Embryonic facial prominence (tissue), 1 donor: Measurements from ENCODE around the gene KCNH3.
"Not testable (repeated sequence)": the region's sequence is repeated elsewhere in the genome, so short reads cannot be mapped to it uniquely, and the experiment has no call there.

Source experiments
- DNase-seq: peaks from one replicate; pipeline ENCODE4 v3.0.0-alpha.2; 2016; ENCODE audit errors: extremely low spot score

KCNH3 gene

GRCh38 chr12:49584591-49584990 lies 45.8 kb downstream of the KCNH3 start:
- no peak for DNase-seq

DNA sequence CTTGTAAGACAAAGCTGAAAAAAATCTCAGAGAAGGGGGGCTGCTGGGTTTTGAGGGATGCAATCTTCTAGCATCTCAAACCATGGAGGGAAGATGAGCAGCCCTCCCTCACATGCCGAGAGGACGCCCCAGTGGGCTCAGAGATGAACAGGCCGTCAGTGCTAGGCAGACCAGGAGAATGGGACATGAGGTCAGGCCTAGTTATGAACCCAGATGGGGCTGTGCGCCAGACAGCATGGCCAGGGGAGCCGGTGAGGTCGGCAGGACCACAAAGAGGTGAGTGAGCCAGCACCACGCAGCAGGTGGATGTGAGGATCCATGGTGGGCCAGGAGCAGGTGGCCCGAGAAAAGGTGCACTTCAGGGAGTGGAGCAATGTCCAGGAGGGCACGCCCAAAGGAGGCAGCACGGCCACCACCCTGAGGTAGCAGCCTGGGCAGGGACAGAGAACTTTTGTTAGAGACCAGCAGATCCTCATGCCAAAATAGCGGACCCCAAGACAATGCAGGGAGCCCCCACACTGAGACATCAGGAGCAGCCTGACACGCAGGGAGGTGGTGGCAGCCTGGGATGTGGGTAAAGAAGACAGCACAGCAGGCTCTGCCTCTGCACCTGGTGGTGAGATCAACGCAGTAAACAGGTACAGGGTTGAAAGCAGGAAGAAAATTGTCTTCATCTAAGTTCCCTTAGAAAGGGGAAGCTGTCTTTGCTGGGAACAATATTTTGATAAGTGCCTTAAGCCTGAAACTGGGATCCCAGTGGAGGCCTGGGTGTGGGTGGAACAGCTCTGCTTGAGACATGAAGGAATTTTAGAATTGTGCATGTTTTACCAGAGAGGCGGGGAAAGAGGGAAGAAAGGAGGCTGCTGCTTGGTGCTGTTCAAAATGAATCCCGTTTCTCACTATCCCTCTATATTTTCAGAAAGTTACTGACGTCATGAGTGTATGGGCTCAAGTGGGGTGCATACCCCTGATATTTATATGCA lies 46.9 kb downstream of the KCNH3 start:
- no peak for DNase-seq

DNA sequence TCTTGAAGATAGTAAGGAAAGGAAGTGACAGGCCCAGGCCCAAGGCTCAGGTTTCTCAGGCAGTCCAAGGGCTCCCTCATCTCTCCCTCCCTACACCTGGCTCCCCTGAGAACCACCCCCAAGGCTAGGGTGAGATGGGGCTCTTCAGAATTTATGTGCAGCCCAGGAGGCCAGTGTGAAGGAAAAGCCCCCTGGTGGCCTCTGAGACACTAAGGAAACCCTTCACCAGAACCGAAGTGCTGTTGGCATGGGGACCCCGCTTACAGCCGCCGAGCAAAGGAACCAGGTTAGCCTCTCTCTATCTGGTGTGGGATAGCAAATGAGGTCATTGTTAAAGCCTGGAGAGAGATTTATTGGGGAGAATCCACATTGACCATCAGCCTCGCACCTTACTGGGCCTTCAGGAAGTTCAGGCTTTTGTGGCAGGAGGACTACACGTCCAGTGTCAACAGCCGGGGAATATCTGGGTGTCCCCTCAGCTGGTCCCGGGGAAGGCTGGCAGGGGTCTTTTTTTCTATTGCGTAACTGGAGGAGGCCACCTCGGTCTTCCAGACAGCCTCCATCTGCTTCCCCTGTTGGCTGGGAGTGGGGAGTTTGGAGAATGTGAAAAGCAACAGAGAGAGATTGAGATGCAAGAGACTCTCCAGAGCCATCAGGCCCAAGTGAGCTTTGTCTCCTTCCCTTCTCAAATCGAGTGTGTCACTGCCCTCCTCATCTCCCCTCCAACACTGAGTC lies 48.5 kb downstream of the KCNH3 start:
- DNase-seq, result no peak

DNA sequence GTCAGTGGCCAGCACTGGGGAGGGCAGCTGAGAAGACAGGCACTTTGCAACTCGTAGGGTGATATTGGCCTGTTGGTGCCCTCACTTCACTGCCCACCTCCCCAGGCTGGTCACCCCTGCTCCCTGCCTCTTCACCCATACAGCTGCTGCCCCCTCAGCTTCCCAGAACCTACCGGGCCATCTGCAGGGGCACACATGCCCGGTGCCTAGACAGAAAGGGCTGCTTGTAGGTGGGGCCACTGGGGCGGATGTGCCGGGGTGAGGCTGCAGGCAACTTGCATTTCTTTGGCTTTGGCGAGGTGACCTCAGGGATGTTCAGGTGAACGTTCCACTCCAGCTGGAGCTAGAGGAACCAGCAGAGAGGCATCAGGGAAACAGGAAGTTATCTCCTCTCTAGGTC lies 49.5 kb downstream of the KCNH3 start:
- DNase-seq, result no peak

- no peak for DNase-seq
Observed at GRCh38 chr12:49588721-49589516, 50.1 kb downstream of the KCNH3 start.

DNA sequence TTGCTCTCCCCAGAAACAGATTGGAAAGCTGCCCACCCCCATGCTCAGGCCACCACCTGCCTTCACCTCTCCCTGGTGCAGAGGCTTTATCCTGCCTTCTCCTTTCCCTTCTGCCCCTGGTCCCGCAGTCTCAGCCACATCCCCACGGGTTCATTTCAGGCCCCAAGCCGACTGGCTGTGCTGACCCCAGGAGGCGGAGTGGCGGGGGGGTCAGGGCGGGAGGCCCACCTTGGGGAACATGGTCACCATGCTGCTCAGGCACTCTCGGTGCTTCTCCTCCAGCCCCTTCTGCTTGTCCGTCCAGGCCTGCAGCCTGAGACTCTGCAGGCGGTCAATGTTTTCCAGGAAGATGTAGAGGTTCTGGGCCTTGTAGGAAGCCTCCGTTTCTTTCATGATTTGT lies 59.7 kb downstream of the KCNH3 start:
- DNase-seq, result no peak

DNA sequence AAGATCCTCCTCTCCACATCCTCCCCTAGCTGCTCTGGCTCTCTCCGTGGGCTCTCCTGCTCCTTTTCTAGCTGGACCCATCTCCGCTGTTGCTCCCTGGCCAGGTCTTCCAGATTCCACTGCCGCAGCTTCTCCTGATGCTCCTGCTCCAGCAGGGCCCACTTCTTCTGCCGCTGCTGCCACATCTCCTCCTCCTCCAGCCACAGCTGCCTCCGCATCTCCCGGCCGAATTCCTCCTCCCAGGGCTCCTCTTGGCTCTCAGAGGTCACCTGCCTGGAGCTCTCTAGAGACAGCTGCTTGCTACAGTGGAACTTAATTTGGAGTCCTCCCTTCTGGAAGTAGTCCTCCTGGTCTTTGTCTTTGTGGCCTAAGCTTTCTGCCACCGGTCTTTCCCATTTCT lies 61.1 kb downstream of the KCNH3 start:
- DNase-seq, result no peak

GRCh38 chr12:49603721-49604120 lies 64.9 kb downstream of the KCNH3 start:
- DNase-seq, result no peak

GRCh38 chr12:49604856-49605255 lies 66.0 kb downstream of the KCNH3 start:
- no peak for DNase-seq

DNA sequence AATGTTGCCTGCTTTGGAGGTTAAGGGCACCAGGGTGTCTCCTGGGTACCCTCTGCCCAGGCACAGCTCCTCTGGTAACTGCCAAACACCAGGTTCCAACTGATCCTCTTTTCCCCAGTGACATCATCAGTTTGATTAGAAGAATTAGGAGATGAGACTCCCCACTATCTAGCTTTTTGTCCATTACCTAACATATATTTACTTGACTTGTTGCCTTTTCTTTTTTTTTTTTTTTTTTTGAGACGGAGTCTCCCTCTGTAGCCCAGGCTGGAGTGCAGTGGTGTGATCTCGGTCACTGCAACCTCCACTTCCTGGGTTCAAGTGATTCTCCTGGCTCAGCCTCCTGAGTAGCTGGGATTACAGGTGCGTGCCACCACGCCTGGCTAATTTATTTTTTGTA lies 66.7 kb downstream of the KCNH3 start, which contains the start of gene FAM186B:
TSS of gene FAM186B (minus strand) at position 101 of the 400 bp plus-strand sequence. CDS start 162 bp downstream, outside the sequence.
- not testable (repeated sequence) for DNase-seq
